GM12873 (cell line): ENCODE data around the gene CCDC116.

Experiments
- CTCF ChIP-seq: IDR thresholded peaks from 2 replicates; pipeline ENCODE4 v1.5.1; 2012; ENCODE audit warnings: low read depth, mild to moderate bottlenecking, moderate library complexity, low read length, control low read depth; ENCODE audit not compliant: insufficient read depth; ENCODE audit errors: missing control alignments

The CCDC116 gene

GRCh38 chr22:21681566-21682370 is 49.2 kb downstream of the CCDC116 start:
- no peak for TF ChIP-seq CTCF

GRCh38 chr22:21682385-21683175 is 50.0 kb downstream of the CCDC116 start:
- no peak for TF ChIP-seq CTCF

DNA sequence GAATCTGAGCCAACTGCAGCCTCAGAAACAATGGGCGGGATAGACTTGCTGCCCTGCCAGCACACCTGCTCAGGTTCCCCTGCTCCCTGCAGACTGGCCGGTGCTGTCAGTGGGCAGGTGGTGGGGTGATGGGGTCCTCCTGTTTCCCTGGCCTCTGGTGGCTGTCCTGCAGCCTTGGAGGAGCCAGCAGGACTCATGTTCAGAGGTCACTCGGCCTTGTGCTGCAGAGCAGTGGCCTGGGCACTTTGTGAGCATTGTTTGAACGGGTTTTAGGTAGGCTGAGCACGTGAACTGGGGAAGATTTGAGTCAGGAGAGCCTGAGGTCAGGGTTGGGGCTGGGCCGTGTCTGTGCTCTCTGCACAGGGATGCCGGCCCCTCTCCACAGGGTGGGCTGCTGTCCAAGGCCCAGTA is 50.8 kb downstream of the CCDC116 start:
- no peak for TF ChIP-seq CTCF

GRCh38 chr22:21684492-21685163 is 52.1 kb downstream of the CCDC116 start:
- TF ChIP-seq CTCF, result no peak

DNA sequence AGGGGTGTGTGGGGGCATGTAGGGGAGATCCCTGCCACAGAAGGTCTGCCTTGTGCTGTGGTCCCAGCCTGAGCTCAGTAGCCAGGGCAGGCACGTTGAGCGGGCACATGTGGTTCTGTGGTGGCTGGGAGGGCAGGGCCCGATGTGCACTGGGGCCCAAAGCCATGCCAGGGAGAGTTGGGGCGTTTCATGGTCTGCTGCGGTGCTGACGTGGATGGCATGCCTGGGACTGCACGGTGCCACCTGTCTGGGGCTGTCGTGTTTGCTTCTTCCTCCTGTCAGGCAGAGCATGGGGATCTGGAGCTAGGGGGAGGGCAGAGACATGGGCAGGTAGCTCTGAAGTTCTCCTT is 52.6 kb downstream of the CCDC116 start:
- TF ChIP-seq CTCF, result no peak

GRCh38 chr22:21686193-21686608 is 53.6 kb downstream of the CCDC116 start:
- TF ChIP-seq CTCF, result no peak
